BE2C (cell line): ENCODE results near the gene HERC6.

ENCODE experiments used
- DNase-seq: peaks from one replicate; pipeline ENCODE4 v3.0.0-alpha.2; 2020
- H3K27me3 ChIP-seq: fragments of 250-450 bp; sonication (Bioruptor Pico); 2 replicates; pipeline ENCODE4 v1.5.1; 2020; ENCODE audit warnings: mild to moderate bottlenecking
- H3K36me3 ChIP-seq: fragments of 250-450 bp; sonication (Bioruptor Pico); 2 replicates; pipeline ENCODE4 v1.5.1; 2020; ENCODE audit warnings: mild to moderate bottlenecking
- H3K4me1 ChIP-seq: fragments of 250-450 bp; sonication (Bioruptor Pico); 2 replicates; pipeline ENCODE4 v1.5.1; 2020
- H3K4me3 ChIP-seq: 2 replicates; pipeline ENCODE4 v1.5.1; 2011; ENCODE audit warnings: low read depth, low read length
- H3K9me3 ChIP-seq: fragments of 250-450 bp; sonication (Bioruptor Pico); 2 replicates; pipeline ENCODE4 v1.5.1; 2020
- CTCF ChIP-seq: IDR thresholded peaks from 2 replicates; pipeline ENCODE4 v1.5.1; 2012; ENCODE audit warnings: mild to moderate bottlenecking, low read depth, low read length

HERC6 gene

DNA sequence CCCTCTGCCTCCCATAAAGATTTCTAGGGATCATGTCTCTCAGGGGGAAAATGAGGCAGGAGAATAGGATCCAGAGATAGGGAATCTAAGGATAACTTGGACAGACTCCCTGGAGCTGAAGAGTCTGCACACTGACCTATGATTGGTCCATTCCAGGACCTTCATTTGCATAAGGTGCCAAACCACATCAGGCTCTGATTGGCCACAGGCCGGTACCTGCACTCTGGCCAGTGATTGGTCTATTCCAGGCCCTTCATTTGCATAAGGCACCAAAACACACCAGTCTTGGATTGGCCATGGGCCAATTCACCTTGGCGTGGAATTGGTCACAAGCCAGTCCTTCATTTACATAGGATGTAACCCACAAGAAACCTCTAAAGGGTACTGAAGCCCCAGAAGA, 74.3 kb downstream of the HERC6 start:
- no peaks in the 10 kb centered on the region for H3K4me1 ChIP-seq
- peak; percentile 10 for DNase-seq
- H3K9me3 ChIP-seq, result peaks cover 8% of the 10 kb centered on the region
- TF ChIP-seq CTCF, result no peak
- H3K4me3 ChIP-seq, result no peak overlapping the region
- H3K36me3 ChIP-seq, result no peaks in the 10 kb centered on the region
- peaks cover 22% of the 10 kb centered on the region for H3K27me3 ChIP-seq

- no peaks in the 10 kb centered on the region for H3K4me1 ChIP-seq
- H3K27me3 ChIP-seq, result peaks cover 47% of the 10 kb centered on the region
- H3K9me3 ChIP-seq, result peaks cover 8% of the 10 kb centered on the region
- peak; percentile 58 for DNase-seq
- peak; percentile 57 for TF ChIP-seq CTCF
- H3K36me3 ChIP-seq, result no peaks in the 10 kb centered on the region
- H3K4me3 ChIP-seq, result peak within 1 kb of the TSS; percentile 54
Observed at GRCh38 chr4:88456670-88457306, 78.1 kb downstream of the HERC6 start, which contains the start of gene HERC5. HERC5 (plus strand) TSS chr4:88457119; CDS start chr4:88457270, 151 bp downstream.

- DNase-seq, result peak; percentile 9
- Histone ChIP-seq H3K36me3 (no peaks in the 10 kb centered on the region), H3K9me3 (peaks cover 8% of the 10 kb centered on the region), H3K4me1 (no peaks in the 10 kb centered on the region), H3K4me3 (no peak overlapping the region), H3K27me3 (peaks cover 47% of the 10 kb centered on the region)
- TF ChIP-seq CTCF, result no peak
Observed at GRCh38 chr4:88457307-88458103, 78.9 kb downstream of the HERC6 start.

GRCh38 chr4:88458104-88458740, 79.6 kb downstream of the HERC6 start:
- Histone ChIP-seq H3K4me3 (no peak overlapping the region), H3K4me1 (no peaks in the 10 kb centered on the region), H3K27me3 (peaks cover 47% of the 10 kb centered on the region), H3K9me3 (peaks cover 8% of the 10 kb centered on the region), H3K36me3 (no peaks in the 10 kb centered on the region)
- no peak for TF ChIP-seq CTCF
- no peak for DNase-seq

DNA sequence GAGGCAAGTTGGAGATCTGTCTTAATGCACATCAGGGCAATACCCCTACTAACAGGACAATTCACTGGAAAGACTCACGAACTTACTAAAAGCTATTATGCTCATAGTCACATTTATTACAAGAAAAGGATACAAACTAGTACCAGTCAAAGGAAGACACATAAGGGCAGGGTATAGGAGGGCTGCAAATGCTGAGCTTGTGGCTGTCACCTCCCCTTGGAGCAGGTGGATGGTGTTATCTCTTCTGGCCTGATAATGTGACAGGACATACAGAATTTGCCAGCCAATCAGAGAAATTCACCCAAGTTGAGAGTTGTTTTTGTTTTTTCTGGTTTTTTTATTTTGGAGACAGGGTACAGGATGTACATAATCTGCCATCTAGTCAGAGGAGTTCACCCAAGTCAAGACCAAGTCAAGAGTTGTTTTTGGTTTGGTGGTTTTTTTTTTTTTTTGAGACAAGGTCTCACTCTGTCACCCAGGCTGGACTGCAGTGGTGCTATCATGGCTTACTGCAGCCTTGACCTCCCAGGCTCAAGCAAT, 87.1 kb downstream of the HERC6 start:
- H3K4me1 ChIP-seq, result no peaks in the 10 kb centered on the region
- no peak for TF ChIP-seq CTCF
- no peaks in the 10 kb centered on the region for H3K9me3 ChIP-seq
- no peak overlapping the region for H3K4me3 ChIP-seq
- peaks cover 11% of the 10 kb centered on the region for H3K27me3 ChIP-seq
- no peak for DNase-seq
- H3K36me3 ChIP-seq, result no peaks in the 10 kb centered on the region
